NOMO-1 treated with dmso at 0.1 percent for 144 hours (cell line): ENCODE data around the gene GAR1.
"Not testable (repeated sequence)": the region's sequence is repeated elsewhere in the genome, so short reads cannot be mapped to it uniquely, and the experiment has no call there.

Experiments
- DNase-seq: peaks from one replicate; lab custom pipeline; 2025; ENCODE audit not compliant: unreplicated experiment; lab: John Stamatoyannopoulos, UW

GAR1 gene

DNA sequence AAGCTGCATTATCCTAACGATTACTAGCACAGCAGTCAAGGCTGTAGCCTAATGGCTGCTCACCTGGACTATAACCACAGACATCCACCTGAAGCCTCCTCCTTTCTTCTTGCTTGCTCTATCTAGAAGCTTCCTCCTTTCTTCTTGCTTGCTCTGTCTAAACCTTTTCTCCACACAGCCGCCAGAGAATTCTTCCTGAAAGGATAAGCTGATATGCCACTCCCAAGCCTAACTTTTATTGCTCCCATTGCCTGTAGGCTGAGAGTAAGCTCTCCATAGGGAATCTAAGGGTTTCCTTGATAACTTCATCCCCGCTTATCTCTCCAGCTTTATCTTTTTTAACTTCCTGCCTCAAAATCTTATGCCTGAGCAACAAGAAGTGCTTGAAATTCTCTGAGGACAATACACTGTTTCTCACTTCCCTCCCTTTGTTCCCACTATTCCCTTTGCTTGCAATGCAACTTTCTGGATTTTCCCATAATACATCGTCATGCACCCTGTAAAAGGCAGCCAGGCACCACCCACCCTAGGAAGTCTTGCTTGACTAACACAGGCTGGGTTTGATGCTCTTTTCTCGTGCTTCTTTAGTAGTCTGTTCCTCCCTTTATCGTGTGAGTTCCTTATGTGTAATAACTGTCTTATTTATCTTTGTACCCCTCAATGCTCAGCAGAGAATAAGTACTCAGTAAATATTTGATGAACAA lies 31.0 kb downstream of the GAR1 start:
- no peak for DNase-seq

DNA sequence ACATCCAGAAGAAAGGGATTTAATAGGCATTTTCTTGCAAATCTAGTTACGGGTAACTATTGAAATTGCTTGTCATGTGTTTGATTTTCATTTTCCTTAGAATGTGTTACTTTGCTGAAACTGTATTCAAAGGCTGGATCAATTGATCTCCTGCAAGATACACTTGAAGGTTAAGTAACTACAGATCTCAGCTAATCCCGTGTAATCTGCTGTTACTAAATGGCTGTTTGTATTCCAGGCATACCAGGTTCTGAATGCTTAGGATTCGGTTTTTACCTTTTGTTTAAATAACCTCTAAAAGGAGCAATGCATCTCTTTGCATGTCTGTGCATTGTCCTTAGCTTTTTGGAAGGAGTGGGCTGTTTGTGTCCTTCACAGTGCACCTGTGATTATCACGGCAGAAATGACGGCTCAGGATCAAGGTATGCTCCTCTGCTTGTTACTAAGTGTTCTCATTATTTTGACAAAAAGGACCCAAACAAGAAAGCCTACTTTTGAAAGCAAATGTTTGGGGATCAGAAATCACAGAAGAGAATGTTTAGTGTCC lies 32.4 kb downstream of the GAR1 start, which contains the start of gene LRIT3:
Gene LRIT3 (plus strand): TSS at position 212 of the 547 bp plus-strand sequence. CDS start 95 bp downstream, at position 307.
- no peak for DNase-seq

DNA sequence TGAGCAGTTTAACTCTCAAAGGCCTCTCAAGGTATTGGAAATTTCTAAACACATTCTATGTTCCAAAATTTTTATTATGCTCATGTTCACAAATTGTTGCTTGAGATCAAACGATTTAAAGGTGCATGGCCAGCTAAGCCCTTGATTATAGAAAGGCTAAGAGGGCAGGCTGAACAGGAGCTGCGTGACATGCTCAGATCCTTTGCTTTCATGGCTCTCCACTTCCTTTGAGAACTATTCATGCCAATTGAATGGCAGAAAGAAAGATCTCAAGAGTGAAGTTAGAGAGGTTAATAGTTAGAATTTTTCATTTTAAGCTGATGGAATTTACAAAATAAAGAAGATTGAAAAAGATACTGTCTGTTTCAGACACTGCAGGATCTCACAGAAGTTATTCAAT lies 32.9 kb downstream of the GAR1 start:
- DNase-seq = no peak

DNA sequence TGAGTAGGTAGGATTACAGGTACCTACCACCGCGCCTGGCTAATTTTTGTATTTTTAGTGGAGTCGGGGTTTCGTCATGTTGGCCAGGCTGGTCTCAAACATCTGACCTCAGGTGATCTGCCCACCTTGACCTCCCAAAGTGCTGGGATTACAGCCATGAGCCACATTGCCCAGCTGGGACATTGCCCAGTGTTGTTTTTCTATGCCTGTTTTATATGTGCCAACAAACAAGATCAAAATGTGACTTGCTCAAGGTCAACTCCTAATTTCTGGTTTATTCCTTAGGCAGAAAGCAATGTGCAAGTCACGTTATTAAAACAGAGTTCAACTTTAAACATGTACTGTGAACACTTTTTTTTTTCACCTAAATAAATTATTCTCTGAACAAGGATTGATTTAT lies 35.0 kb downstream of the GAR1 start:
- no peak for DNase-seq

DNA sequence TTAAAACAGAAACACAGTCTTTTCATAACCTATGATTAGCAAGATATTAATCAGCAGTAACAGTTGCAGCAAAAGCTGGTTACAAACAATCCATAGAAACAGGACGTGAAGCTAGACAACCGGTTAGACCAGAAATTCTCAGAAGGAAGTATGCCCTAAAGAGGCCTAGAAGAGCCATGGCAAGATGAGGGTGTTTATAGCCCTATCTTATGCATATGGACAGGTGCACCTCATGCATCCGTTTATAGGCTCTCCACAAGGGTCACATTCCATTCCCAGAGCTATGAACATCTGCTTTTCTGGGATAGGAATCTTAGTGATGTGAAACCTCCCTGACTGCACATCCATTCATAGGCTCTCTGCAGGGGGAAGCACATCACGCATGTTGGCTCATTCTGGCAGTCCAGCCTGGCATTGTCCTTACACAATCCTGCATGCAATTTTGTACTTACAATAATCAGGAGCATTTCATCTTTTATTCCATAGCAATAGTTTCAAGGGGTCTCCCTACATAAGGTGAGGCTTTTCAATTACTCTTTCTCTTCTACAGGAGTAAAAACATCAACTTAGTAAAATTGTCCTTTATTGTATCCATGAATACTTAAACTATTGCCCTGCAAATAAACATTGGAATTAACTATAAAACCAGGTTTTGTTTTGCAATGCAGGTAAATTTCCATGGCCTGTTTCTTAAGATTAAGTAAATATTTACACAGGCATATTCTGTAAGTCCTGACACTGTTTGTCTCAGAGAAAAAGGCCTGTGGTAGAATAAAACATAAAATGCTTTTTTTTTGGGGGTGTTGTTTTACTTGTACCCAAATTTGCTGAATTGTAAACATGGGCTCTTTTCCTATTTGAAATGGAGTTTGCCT lies 44.1 kb downstream of the GAR1 start:
- not testable (repeated sequence) for DNase-seq

DNA sequence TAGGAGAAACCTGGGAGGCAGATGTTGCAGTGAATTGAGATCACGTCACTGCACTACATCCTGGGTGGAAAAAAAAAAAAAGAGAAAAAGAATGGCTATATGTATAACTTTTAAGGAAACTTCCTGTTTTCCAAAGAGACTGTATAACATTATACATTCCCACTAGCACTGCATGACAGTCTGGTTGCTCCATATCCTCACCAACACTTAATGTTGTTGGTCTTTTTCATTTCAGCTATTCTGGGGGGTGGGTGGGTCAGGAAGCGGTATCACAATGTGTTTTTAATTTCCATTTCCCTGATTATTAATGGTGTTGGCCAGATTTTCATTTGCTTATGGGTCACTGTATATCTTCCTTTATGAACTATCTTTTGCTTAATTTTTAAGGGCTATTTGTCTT lies 45.7 kb downstream of the GAR1 start:
- no peak for DNase-seq

DNA sequence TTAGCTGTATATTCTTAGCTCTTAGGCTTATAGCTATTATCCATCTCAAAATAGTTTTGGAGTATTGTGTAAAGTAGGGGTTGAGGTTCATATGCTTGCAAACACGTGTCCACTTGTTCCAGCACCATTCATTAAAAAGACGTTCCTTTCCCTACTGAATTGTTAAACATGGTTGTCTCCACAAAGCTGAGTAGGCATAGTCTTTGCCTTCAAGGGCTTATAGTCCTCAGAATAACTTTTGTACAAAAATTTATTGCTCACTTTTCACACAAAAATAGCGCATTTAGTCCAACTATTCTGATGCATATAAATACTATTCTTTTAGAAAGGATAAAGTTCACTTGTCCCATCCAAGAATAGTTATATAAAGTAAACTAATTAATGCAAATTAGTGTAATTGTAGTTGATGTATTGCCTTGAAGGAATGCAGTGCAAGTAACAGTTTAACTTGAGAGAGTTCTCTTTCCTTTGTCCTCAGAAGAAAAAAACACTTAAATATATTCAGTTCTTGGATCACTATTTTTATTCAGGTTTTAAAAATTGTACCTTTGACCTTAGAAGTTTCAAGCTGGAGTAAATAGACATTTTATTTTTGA lies 46.5 kb downstream of the GAR1 start:
- DNase-seq = no peak

DNA sequence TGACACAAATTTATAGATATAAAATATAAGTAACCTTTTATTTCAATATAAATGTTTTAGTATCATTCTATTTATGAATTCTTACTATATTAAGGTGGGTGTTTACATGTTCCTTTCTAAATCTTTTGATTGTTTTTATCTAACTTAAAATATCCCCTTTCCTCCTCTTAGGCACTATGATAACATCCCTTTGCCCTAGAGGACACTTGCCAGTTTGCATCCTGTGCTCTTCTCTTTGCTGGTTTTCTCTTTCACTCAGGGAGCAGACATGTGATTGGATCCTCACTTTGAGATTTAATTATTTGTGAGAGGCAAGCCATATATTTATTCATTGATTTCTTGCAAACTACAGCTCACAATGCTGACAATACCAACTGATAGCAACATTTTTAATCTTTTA lies 48.6 kb downstream of the GAR1 start:
- no peak for DNase-seq

DNA sequence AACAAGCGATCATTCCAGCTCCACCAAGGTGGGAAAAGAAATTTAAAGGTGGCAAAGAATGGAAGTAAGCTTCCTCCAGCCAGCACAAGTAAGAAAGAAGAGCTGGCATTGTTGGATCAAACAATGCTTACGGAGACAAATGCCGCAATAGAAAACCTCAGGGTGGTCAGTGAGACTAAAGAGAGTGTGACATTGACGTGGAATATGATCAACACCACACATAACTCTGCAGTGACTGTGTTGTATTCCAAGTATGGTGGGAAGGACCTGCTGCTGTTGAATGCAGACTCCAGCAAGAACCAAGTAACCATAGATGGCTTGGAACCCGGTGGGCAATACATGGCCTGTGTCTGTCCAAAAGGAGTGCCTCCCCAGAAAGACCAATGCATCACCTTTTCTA lies 54.5 kb downstream of the GAR1 start:
- DNase-seq = no peak

DNA sequence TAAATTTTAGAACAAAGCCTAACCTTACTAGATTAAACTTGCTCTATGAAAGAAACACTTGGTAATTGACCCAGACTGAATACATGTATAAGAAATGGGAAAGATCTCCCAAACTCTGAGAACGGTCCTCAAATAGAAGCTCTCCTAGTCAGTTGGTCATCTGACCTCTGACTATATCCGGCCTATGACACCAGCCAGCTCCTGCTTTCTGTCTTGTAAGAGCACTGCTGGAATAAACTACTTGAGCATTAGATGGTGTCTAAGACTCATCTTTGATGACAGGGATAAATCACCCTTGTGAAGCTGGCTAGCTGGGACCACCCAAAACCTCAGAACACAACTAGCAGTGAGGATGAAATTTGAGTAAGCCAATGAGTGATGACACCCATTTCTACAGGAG lies 56.5 kb downstream of the GAR1 start:
- no peak for DNase-seq

DNA sequence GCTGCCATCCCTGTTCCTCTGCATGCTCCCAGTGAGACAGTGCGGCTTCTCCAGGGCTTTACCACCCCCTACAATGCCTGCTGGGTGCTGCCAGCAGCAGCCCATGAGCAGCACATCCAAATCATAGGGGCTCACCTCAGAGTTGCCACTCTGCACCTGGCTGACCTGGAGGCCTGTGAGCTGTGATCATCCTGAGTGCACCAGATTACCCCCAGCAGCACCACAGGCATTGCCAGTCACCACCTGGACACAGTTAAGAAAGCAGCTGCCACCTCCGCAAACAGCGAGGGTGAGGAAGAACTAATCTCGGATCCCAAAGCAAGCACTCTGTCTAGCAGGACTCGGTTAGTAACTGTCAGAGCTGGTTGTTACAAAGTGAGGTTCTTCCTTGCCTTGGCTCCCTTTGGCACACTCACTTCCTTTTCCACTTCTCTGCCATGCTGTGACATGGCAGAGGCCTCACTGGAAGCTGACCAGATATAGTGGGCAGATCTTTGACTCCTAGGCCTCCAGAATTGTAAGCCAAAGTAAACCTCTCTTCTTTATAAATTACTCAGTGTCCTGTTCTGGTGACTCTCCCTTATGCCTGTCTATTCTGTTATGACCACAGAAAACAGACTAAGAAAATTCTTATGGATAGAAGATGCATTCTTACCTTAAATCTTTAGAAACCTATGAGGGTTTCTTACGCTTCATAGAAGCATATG lies 57.5 kb downstream of the GAR1 start:
- DNase-seq = no peak

DNA sequence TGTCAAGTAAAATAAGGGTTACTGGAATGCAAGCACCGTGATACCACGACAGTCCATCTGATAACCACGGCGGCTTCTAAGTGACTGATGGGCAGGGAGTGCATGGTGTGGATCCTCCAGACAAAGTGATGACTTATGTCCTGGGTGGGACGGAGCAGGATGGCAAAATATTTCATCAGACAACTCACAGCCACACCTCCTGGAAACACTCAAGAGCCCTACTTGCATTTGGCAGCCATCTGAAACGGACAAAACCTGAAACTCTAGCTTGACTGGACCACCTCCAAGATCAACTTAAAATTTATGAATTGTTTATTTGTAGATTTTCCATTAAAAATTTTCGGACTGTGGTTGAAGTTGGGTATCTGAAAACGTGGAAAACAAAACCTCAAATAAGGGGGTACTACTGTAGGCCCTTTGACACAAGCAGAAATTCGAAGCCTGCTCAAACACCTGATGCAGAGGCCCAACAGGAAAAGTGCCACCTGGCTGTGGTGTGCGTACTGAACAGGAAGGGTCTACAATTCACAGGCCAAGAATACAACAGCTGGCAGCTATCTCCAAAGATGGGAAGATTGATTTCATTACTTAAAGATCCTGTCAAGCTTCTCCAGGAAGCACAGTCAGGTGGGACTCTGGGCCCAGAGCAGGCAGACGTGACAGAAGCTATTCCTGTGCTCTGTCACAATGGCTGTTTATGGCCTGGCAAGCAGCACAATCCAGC lies 58.4 kb downstream of the GAR1 start:
- DNase-seq = no peak
